ENCODE results near the gene NLRC5.

GRCh38 chr16:56974549-56975300 is 14.6 kb upstream of the NLRC5 start:
- TF ChIP-seq POLR2AphosphoS5 (IDR thresholded peaks at IDR 0.05): no peak
- no peak for TF ChIP-seq CTCF (IDR thresholded peaks at IDR 0.05)
- no peak for TF ChIP-seq POLR2A (IDR thresholded peaks at IDR 0.05)
